H1 (cell line): ENCODE measurements around the gene POLA1. TPM values are rescaled to one million over a fixed set of nuclear protein-coding genes. Genes with fewer than 3 reads are reported as not detected.

Experiments
- CTCF ChIA-PET: fragments of 300-600 bp; sonication (Branson Sonifier 250); formaldehyde crosslinking; loops from one replicate; lab custom pipeline; 2021; ENCODE audit not compliant: partially characterized antibody; lab: Charles Lee
- POLR2A ChIA-PET: fragments of 300-600 bp; sonication (Branson Sonifier 250); formaldehyde crosslinking; loops from one replicate; lab custom pipeline; 2021; ENCODE audit warnings: inconsistent platforms; ENCODE audit not compliant: partially characterized antibody; lab: Charles Lee
- DNase-seq, 2 experiments: peaks; one replicate each; pipeline versions ENCODE4 v3.0.0 to v3.0.0-alpha.2; 2010 to 2022; ENCODE audit warnings: low spot score in 2 of 2, low read depth in 1 of 2, mixed read lengths in 1 of 2
- FAIRE-seq: peaks from 2 replicates; lab custom pipeline; 2011; peaks lifted over from hg19 to GRCh38; lab: Jason Lieb, UNC
- H2AFZ ChIP-seq: 2 replicates; pipeline ENCODE4 v1.8.1; 2012; ENCODE audit warnings: low read length, inconsistent platforms
- H2AK5ac ChIP-seq: 2 replicates; pipeline ENCODE4 v1.6.1; 2013; ENCODE audit warnings: low read depth, low read length
- H2BK120ac ChIP-seq: replicated peaks from 2 replicates; pipeline ENCODE3; 2013; ENCODE audit warnings: low read depth, low read length, inconsistent platforms
- H2BK12ac ChIP-seq: 2 replicates; pipeline ENCODE4 v1.6.1; 2013; ENCODE audit warnings: low read depth, low read length
- H2BK15ac ChIP-seq: 2 replicates; pipeline ENCODE4 v1.6.1; 2013; ENCODE audit warnings: low read length
- H2BK20ac ChIP-seq: 2 replicates; pipeline ENCODE4 v1.6.1; 2013; ENCODE audit warnings: low read length
- H2BK5ac ChIP-seq: 2 replicates; pipeline ENCODE4 v1.6.1; 2013; ENCODE audit warnings: low read depth, low read length
- H3K14ac ChIP-seq: 2 replicates; pipeline ENCODE4 v1.6.1; 2013; ENCODE audit warnings: inconsistent platforms; ENCODE audit not compliant: insufficient read length
- H3K18ac ChIP-seq: 2 replicates; pipeline ENCODE4 v1.6.1; 2013; ENCODE audit warnings: low read length; ENCODE audit errors: extremely low read depth
- H3K23ac ChIP-seq: 2 replicates; pipeline ENCODE4 v1.6.1; 2013; ENCODE audit warnings: inconsistent platforms; ENCODE audit not compliant: insufficient read length
- H3K23me2 ChIP-seq: 2 replicates; pipeline ENCODE4 v1.6.1; 2013; ENCODE audit warnings: low read depth, low read length
- H3K27ac ChIP-seq: 2 replicates; pipeline ENCODE4 v1.6.1; 2011; ENCODE audit warnings: low read depth, low read length, inconsistent platforms
- H3K27me3 ChIP-seq, 4 experiments: replicated peaks in 1 of 4; 1 replicate in 1 of 4; 2 replicates in 3 of 4; pipeline versions ENCODE4 v1.6.1 to v1.8.1; 2011 to 2013; ENCODE audit warnings: low read length in 3 of 4, mild to moderate bottlenecking in 3 of 4, inconsistent platforms in 2 of 4, mixed read lengths in 2 of 4, moderate library complexity in 1 of 4; ENCODE audit not compliant: control insufficient read depth in 3 of 4, insufficient read depth in 3 of 4; ENCODE audit errors: extremely low read depth in 1 of 4
- H3K36me3 ChIP-seq, 4 experiments: 2 replicates each; pipeline versions ENCODE4 v1.6.1 to v1.8.1; 2011 to 2013; ENCODE audit warnings: mild to moderate bottlenecking in 4 of 4, low read length in 3 of 4, moderate library complexity in 2 of 4, control low read depth in 1 of 4, inconsistent platforms in 1 of 4; ENCODE audit not compliant: insufficient read depth in 4 of 4, control insufficient read depth in 2 of 4
- H3K4ac ChIP-seq: replicated peaks from 2 replicates; pipeline ENCODE3; 2013; ENCODE audit warnings: low read length, low read depth, mixed read lengths, inconsistent platforms; ENCODE audit not compliant: insufficient read length
- H3K4me1 ChIP-seq, 4 experiments: replicated peaks in 1 of 4; 1 replicate in 1 of 4; 2 replicates in 3 of 4; pipeline versions ENCODE4 v1.6.1 to v1.8.1; 2011 to 2013; ENCODE audit warnings: low read length in 3 of 4, inconsistent platforms in 2 of 4, mixed read lengths in 1 of 4; ENCODE audit not compliant: insufficient read depth in 4 of 4, control insufficient read depth in 3 of 4
- H3K4me2 ChIP-seq, 2 experiments: 2 replicates each; pipeline versions ENCODE4 v1.6.1 to v1.8.1; 2011 to 2013; ENCODE audit warnings: low read depth in 2 of 2, low read length in 2 of 2, control low read depth in 1 of 2, inconsistent platforms in 1 of 2, mild to moderate bottlenecking in 1 of 2; ENCODE audit not compliant: insufficient read depth in 1 of 2
- H3K4me3 ChIP-seq, 4 experiments: fragments of 200-600, 300-600 bp in 1 of 4; sonication (generic), shearing (Covaris generic), sonication (Bioruptor Twin) in 1 of 4; 2 replicates each; pipeline versions ENCODE4 v1.5.1 to v1.8.1; 2011 to 2016; ENCODE audit warnings: low read length in 4 of 4, low read depth in 3 of 4, control low read depth in 2 of 4, inconsistent platforms in 2 of 4, mild to moderate bottlenecking in 2 of 4, mixed read lengths in 1 of 4, moderate library complexity in 1 of 4; ENCODE audit not compliant: insufficient read depth in 2 of 4; ENCODE audit errors: extremely low read depth in 1 of 4
- H3K56ac ChIP-seq: replicated peaks from 2 replicates; pipeline ENCODE3; 2013; ENCODE audit warnings: low read depth, mild to moderate bottlenecking, mixed read lengths, low read length, inconsistent platforms; ENCODE audit not compliant: insufficient read length
- H3K79me1 ChIP-seq: 2 replicates; pipeline ENCODE4 v1.6.1; 2013; ENCODE audit warnings: low read depth, low read length, control low read depth
- H3K79me2 ChIP-seq, 2 experiments: 2 replicates each; pipeline versions ENCODE4 v1.6.1 to v1.8.1; 2012 to 2013; ENCODE audit warnings: low read length in 2 of 2, mild to moderate bottlenecking in 2 of 2, inconsistent platforms in 1 of 2; ENCODE audit not compliant: insufficient read depth in 2 of 2, control insufficient read depth in 1 of 2
- H3K9ac ChIP-seq, 4 experiments: replicated peaks in 1 of 4; 1 replicate in 1 of 4; 2 replicates in 3 of 4; pipeline versions ENCODE4 v1.6.1 to v1.8.1; 2011 to 2013; ENCODE audit warnings: low read depth in 3 of 4, low read length in 3 of 4, control low read depth in 2 of 4, mild to moderate bottlenecking in 2 of 4, moderate library complexity in 2 of 4, inconsistent platforms in 1 of 4; ENCODE audit errors: extremely low read depth in 1 of 4
- H3K9me3 ChIP-seq, 2 experiments: 2 replicates each; pipeline versions ENCODE4 v1.6.1 to v1.8.1; 2012 to 2013; ENCODE audit warnings: mild to moderate bottlenecking in 2 of 2, moderate library complexity in 2 of 2, control low read depth in 1 of 2, inconsistent platforms in 1 of 2, low read depth in 1 of 2, low read length in 1 of 2, mixed read lengths in 1 of 2; ENCODE audit not compliant: insufficient read depth in 2 of 2
- H4K20me1 ChIP-seq, 2 experiments: replicated peaks in 1 of 2; 2 replicates each; pipeline versions ENCODE3 to v1.8.1; 2011 to 2013; ENCODE audit warnings: inconsistent platforms in 2 of 2, low read length in 2 of 2, mild to moderate bottlenecking in 1 of 2; ENCODE audit not compliant: insufficient read depth in 2 of 2, control insufficient read depth in 1 of 2
- H4K5ac ChIP-seq: 2 replicates; pipeline ENCODE4 v1.6.1; 2013; ENCODE audit warnings: low read length, low read depth, mixed read lengths, inconsistent platforms; ENCODE audit not compliant: insufficient read length
- H4K8ac ChIP-seq: 2 replicates; pipeline ENCODE4 v1.8.0; 2013; ENCODE audit warnings: mild to moderate bottlenecking, moderate library complexity, low read length, inconsistent platforms; ENCODE audit not compliant: insufficient read depth; ENCODE audit errors: extremely low read depth
- H4K91ac ChIP-seq: replicated peaks from 2 replicates; pipeline ENCODE3; 2013; ENCODE audit warnings: low read length, mixed read lengths, inconsistent platforms; ENCODE audit not compliant: insufficient read length
- CHD1 ChIP-seq: IDR thresholded peaks from 2 replicates; pipeline ENCODE4 v1.6.1; 2012; ENCODE audit warnings: low read depth, low read length, improper control_type of control experiment
- FOSL1 ChIP-seq: IDR thresholded peaks from 2 replicates; pipeline ENCODE4 v1.6.1; 2011; ENCODE audit warnings: mild to moderate bottlenecking, low read depth, low read length, moderate library complexity; ENCODE audit not compliant: insufficient read depth
- KDM1A ChIP-seq: fragments of 200-600, 300-600 bp; sonication (generic); IDR thresholded peaks from 2 replicates; pipeline ENCODE4 v1.7.1; 2016; ENCODE audit warnings: mild to moderate bottlenecking, low read length, borderline replicate concordance
- MAX ChIP-seq: IDR thresholded peaks from 2 replicates; pipeline ENCODE4 v1.6.1; 2012; ENCODE audit warnings: inconsistent platforms
- SAP30 ChIP-seq: fragments of 300-600 bp; sonication (generic); IDR thresholded peaks from 2 replicates; pipeline ENCODE4 v1.7.1; 2012; ENCODE audit warnings: low read length, moderate library complexity, mild to moderate bottlenecking, inconsistent platforms; ENCODE audit not compliant: insufficient read depth, insufficient replicate concordance
- SIRT6 ChIP-seq: IDR thresholded peaks from one replicate; pipeline ENCODE4 v1.7.1; 2012; ENCODE audit warnings: low read length, inconsistent platforms
- SIX5 ChIP-seq: IDR thresholded peaks from 2 replicates; pipeline ENCODE4 v1.6.1; 2011; ENCODE audit warnings: mild to moderate bottlenecking, low read depth, low read length
- SP1 ChIP-seq: IDR thresholded peaks from 2 replicates; pipeline ENCODE4 v1.6.1; 2011; ENCODE audit warnings: low read depth, low read length
- TEAD4 ChIP-seq: IDR thresholded peaks from 2 replicates; pipeline ENCODE4 v1.6.1; 2012; ENCODE audit warnings: low read depth, low read length, inconsistent platforms, mixed read lengths
- WGBS, 2 experiments: shearing (Covaris generic) in 1 of 2; methylation state at CpG; one replicate each; pipeline versions ENCODE4 v1.1.6 to v1.1.7; 2013 to 2015; ENCODE audit warnings: low lambda C conversion rate in 2 of 2, mixed read lengths in 2 of 2, inconsistent platforms in 1 of 2, low coverage in 1 of 2, missing lambda C conversion rate in 1 of 2; ENCODE audit not compliant: insufficient replicate concordance in 2 of 2, insufficient coverage in 1 of 2, insufficient read length in 1 of 2; ENCODE audit errors: extremely low coverage in 1 of 2, missing lambda C conversion rate in 1 of 2; 5-methylcytosine and 5-hydroxymethylcytosine counted together
- polyA plus RNA-seq, 7 experiments: library from polyadenylated mRNA; depleted of rRNA in 3 of 7; stranded (reverse) in 5 of 7; unstranded in 2 of 7; fragments of >200 nt in 5 of 7; fragments of 200-250 nt in 2 of 7; gene quantifications; 1 replicate in 5 of 7; 2 replicates in 1 of 7; 4 replicates in 1 of 7; pipeline versions ENCODE4 v1.2.1 to v1.2.3, GENCODE V29; 2011 to 2013; ENCODE audit warnings: missing spikeins in 2 of 7, mixed read lengths in 2 of 7
- total RNA-seq: library from RNA; stranded (reverse); fragmentation: NEBNext Ultra II Directional; extraction: Animal tissue kit (Norgen Biotek cat#: 25700); gene quantifications from 2 replicates; pipeline ENCODE4 v1.2.1, GENCODE V29; 2021

POLA1 gene
- total and polyA plus RNA-seq, 2 of the 8 experiments (the other 6 are each of a cell fraction or from before 2014, with no cell fraction given): 5.6 to 34.9 TPM

GRCh38 chrX:24828600-24828999 is 134.9 kb downstream of the POLA1 start:
- Histone ChIP-seq H3K56ac (no peak overlapping the region), H3K79me2 (no peaks in the 10 kb centered on the region), H2BK20ac (no peak overlapping the region), H3K27ac (no peak overlapping the region), H3K4me2 (no peak overlapping the region), H3K27me3 (no peaks in the 10 kb centered on the region), H4K5ac (no peak overlapping the region), H3K23me2 (no peaks in the 10 kb centered on the region), H2BK5ac (no peak overlapping the region), H3K79me1 (no peaks in the 10 kb centered on the region), H3K23ac (no peak overlapping the region), H4K20me1 (no peaks in the 10 kb centered on the region), H3K4me1 (no peaks in the 10 kb centered on the region), H2AFZ (no peak overlapping the region), H4K91ac (no peak overlapping the region), H2BK120ac (no peak overlapping the region), H3K14ac (no peak overlapping the region), H2AK5ac (no peak overlapping the region), H3K4me3 (no peak overlapping the region), H2BK12ac (no peak overlapping the region), H3K4ac (no peak overlapping the region), H3K9ac (no peak overlapping the region), H3K18ac (no peak overlapping the region), H2BK15ac (no peak overlapping the region), H3K9me3 (no peaks in the 10 kb centered on the region), H4K8ac (no peak overlapping the region), H3K36me3 (peaks cover 3 to 24% (median 7%) of the 10 kb centered on the region in 4 experiments; a peak in 7 of 8 replicates)
- CTCF ChIA-PET: interaction anchor here (1.6 kb wide), 1 partner anchor 76 kb away, joined by 3 read pairs; no protein-coding TSS in a partner anchor
- POLR2A ChIA-PET: no interaction called here
- DNase-seq: no peak
- TF ChIP-seq SP1: no peak
- TF ChIP-seq CHD1: no peak
- no peak for TF ChIP-seq TEAD4
- TF ChIP-seq MAX: no peak
- no peak for TF ChIP-seq KDM1A
- no peak for TF ChIP-seq SIX5
- TF ChIP-seq SIRT6: no peak
- no peak for TF ChIP-seq SAP30
- TF ChIP-seq FOSL1: no peak
- no peak for FAIRE-seq
- WGBS, 2 experiments: 94% methylated on average over 2 of the region's 2 CpGs; no CpG with 5 or more reads in 1 of the 2 experiments
